GM12878 (cell line): Measurements from ENCODE around the gene BOLA1.
"Not testable (repeated sequence)": the region's sequence is repeated elsewhere in the genome, so short reads cannot be mapped to it uniquely, and the experiment has no call there.

Source experiments
- EZH2 ChIP-seq: IDR thresholded peaks from 2 replicates; pipeline ENCODE4 v1.6.1; 2012; ENCODE audit warnings: low read depth, mild to moderate bottlenecking, control low read depth, inconsistent platforms, low read length, borderline replicate concordance; ENCODE audit not compliant: control insufficient read depth
- HDGF ChIP-seq: fragments of 450-650 bp; IDR thresholded peaks from 2 replicates; pipeline ENCODE4 v1.6.1; 2016; ENCODE audit warnings: antibody characterized with exemption
- LARP7 ChIP-seq: fragments of 450-650 bp; IDR thresholded peaks from 2 replicates; pipeline ENCODE4 v1.6.1; 2017; ENCODE audit warnings: mild to moderate bottlenecking
- POLR2A ChIP-seq: IDR thresholded peaks from 2 replicates; pipeline ENCODE4 v1.6.1; 2011; ENCODE audit warnings: low read depth, mild to moderate bottlenecking, low read length
- POLR2AphosphoS5 ChIP-seq: IDR thresholded peaks from 2 replicates; pipeline ENCODE4 v1.6.1; 2011; ENCODE audit warnings: mild to moderate bottlenecking, low read length, inconsistent platforms
- SREBF2 ChIP-seq: IDR thresholded peaks from 2 replicates; pipeline ENCODE4 v1.6.1; 2012; ENCODE audit warnings: mild to moderate bottlenecking, low read length
- SRF ChIP-seq, 2 experiments: IDR thresholded peaks; 2 replicates each; pipeline ENCODE4 v1.6.1; 2011; ENCODE audit warnings: low read depth in 2 of 2, low read length in 2 of 2, mild to moderate bottlenecking in 1 of 2, moderate library complexity in 1 of 2
- TF ChIP-seq, protein P1 (sequence below), 3 experiments: IDR thresholded peaks in 2 of 3; conservative IDR thresholded peaks in 1 of 3; 2 replicates each; pipeline ENCODE4 v1.5.1; 2011; ENCODE audit warnings: low read depth in 3 of 3, low read length in 3 of 3, mild to moderate bottlenecking in 3 of 3, control low read depth in 2 of 3, moderate library complexity in 2 of 3, inconsistent platforms in 1 of 3, mixed read lengths in 1 of 3; ENCODE audit not compliant: control insufficient read depth in 2 of 3, insufficient read depth in 1 of 3; ENCODE audit errors: extremely low read depth in 1 of 3

DNA sequence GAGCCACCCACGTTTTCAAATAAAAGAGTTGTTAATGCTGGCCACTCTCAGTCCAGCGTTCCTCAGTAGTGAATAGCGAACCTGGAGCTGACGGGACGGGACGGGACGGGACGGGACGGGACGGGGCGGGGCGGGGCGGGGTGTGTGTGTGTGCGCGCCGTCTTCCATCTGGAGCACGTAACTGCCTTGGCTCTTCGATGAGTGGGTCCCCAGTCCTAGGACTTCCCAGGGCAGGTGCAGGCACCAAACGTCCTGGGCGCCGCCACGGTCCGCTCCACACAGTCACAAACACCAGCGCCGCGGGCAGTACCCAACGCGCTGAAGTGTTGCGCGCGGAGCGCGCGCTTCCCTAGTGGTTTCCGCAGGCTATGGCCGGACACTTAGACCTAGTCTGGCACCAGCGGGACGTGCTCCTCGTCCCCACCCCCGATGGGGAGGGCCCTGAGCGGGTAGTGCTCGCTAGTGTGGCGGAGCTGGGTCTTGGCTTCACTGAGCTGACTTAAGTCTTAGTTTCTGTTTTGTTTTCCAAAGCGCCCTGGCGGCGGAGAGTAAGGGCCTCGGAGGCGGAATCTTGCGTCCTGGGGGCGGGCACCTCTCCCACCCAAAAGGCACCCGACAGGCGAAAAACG, 47.7 kb upstream of the BOLA1 start:
- TF ChIP-seq, protein P1, sequence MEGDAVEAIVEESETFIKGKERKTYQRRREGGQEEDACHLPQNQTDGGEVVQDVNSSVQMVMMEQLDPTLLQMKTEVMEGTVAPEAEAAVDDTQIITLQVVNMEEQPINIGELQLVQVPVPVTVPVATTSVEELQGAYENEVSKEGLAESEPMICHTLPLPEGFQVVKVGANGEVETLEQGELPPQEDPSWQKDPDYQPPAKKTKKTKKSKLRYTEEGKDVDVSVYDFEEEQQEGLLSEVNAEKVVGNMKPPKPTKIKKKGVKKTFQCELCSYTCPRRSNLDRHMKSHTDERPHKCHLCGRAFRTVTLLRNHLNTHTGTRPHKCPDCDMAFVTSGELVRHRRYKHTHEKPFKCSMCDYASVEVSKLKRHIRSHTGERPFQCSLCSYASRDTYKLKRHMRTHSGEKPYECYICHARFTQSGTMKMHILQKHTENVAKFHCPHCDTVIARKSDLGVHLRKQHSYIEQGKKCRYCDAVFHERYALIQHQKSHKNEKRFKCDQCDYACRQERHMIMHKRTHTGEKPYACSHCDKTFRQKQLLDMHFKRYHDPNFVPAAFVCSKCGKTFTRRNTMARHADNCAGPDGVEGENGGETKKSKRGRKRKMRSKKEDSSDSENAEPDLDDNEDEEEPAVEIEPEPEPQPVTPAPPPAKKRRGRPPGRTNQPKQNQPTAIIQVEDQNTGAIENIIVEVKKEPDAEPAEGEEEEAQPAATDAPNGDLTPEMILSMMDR (IDR thresholded peaks at IDR 0.05 in 2 of 3, conservative IDR thresholded peaks at IDR 0.05 in 1 of 3; ENCODE audit: control insufficient read depth in 2 of 3, extremely low read depth in 1 of 3, insufficient read depth in 1 of 3, low read depth in 3 of 3, low read length in 3 of 3): not testable (repeated sequence)
- not testable (repeated sequence) for TF ChIP-seq EZH2; SREBF2; LARP7; POLR2AphosphoS5; POLR2A; HDGF; SRF (IDR thresholded peaks at IDR 0.05; ENCODE audit: low read depth in 2 of 2, low read length in 2 of 2)
